Measurements from ENCODE around the gene SLC2A13. TPM values are rescaled to one million over a fixed set of nuclear protein-coding genes. Genes with fewer than 3 reads are reported as not detected.

The SLC2A13 gene
- total and polyA plus RNA-seq, 4 donors = 1.9 to 20.2 (median 6.9) TPM

DNA sequence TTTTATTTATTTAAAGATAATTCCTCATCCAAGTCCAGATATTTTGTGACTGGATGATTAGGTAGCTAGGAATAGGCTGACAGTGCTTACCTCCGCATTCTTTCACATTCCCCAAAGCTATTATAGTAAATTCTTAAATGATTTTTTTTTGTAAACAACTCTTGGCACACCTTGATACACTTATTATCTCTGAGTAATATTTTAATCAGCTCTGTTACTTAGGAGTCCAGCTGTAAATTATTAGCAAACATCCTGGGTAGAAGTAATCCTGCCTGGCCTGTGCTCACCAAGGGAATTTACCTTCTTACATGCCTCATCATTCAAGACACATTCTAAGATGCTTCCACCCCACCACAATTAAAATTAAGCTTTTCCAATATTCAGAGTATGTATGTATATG, 186.1 kb downstream of the SLC2A13 start:
- Histone ChIP-seq H3K9me3 (ENCODE audit: control insufficient read depth in 4 of 4, low read length in 3 of 4) (no peaks in the 10 kb centered on the region), H3K27ac (ENCODE audit: low read depth in 1 of 2, low read length in 2 of 2) (no peak overlapping the region), H3K4me1 (ENCODE audit: control insufficient read depth in 4 of 4, insufficient read depth in 4 of 4, low read length in 3 of 4) (peaks cover 0 to 27% (median 15%) of the 10 kb centered on the region in 4 donors), H3K4me3 (ENCODE audit: low read depth in 1 of 3, low read length in 3 of 3) (no peak overlapping the region), H3K9ac (ENCODE audit: low read depth in 1 of 2, low read length in 2 of 2) (no peak overlapping the region), H3K27me3 (ENCODE audit: control insufficient read depth in 4 of 4, insufficient read depth in 4 of 4, low read length in 3 of 4) (no peaks in the 10 kb centered on the region), H3K36me3 (ENCODE audit: control insufficient read depth in 4 of 4, insufficient read depth in 3 of 4, low read depth in 1 of 4, low read length in 3 of 4) (no peaks in the 10 kb centered on the region)
- no peak for DNase-seq (ENCODE audit: low spot score)
- TF ChIP-seq, protein P1, sequence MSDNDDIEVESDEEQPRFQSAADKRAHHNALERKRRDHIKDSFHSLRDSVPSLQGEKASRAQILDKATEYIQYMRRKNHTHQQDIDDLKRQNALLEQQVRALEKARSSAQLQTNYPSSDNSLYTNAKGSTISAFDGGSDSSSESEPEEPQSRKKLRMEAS (IDR thresholded peaks at IDR 0.05) = no peak
- TF ChIP-seq, protein P2, sequence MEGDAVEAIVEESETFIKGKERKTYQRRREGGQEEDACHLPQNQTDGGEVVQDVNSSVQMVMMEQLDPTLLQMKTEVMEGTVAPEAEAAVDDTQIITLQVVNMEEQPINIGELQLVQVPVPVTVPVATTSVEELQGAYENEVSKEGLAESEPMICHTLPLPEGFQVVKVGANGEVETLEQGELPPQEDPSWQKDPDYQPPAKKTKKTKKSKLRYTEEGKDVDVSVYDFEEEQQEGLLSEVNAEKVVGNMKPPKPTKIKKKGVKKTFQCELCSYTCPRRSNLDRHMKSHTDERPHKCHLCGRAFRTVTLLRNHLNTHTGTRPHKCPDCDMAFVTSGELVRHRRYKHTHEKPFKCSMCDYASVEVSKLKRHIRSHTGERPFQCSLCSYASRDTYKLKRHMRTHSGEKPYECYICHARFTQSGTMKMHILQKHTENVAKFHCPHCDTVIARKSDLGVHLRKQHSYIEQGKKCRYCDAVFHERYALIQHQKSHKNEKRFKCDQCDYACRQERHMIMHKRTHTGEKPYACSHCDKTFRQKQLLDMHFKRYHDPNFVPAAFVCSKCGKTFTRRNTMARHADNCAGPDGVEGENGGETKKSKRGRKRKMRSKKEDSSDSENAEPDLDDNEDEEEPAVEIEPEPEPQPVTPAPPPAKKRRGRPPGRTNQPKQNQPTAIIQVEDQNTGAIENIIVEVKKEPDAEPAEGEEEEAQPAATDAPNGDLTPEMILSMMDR (IDR thresholded peaks at IDR 0.05; ENCODE audit: low read depth, low read length, missing input control) = no peak
- TF ChIP-seq NR2F2 (IDR thresholded peaks at IDR 0.05) (no peak), JUND (IDR thresholded peaks at IDR 0.05) (no peak), RXRA (IDR thresholded peaks at IDR 0.05) (no peak), HNF4G (IDR thresholded peaks at IDR 0.05) (no peak), TAF1 (conservative IDR thresholded peaks at IDR 0.05) (no peak), EGR1 (IDR thresholded peaks at IDR 0.05; ENCODE audit: low read depth in 2 of 2) (no peak), FOXA2 (IDR thresholded peaks at IDR 0.05) (no peak), SP1 (IDR thresholded peaks at IDR 0.05) (no peak), YY1 (IDR thresholded peaks at IDR 0.05) (no peak), RAD21 (IDR thresholded peaks at IDR 0.05) (no peak), GABPA (IDR thresholded peaks at IDR 0.05 in 1 of 2, conservative IDR thresholded peaks at IDR 0.05 in 1 of 2) (no peak), HNF4A (conservative IDR thresholded peaks at IDR 0.05) (no peak), FOXA1 (IDR thresholded peaks at IDR 0.05) (no peak)
- TF ChIP-seq, protein P3, sequence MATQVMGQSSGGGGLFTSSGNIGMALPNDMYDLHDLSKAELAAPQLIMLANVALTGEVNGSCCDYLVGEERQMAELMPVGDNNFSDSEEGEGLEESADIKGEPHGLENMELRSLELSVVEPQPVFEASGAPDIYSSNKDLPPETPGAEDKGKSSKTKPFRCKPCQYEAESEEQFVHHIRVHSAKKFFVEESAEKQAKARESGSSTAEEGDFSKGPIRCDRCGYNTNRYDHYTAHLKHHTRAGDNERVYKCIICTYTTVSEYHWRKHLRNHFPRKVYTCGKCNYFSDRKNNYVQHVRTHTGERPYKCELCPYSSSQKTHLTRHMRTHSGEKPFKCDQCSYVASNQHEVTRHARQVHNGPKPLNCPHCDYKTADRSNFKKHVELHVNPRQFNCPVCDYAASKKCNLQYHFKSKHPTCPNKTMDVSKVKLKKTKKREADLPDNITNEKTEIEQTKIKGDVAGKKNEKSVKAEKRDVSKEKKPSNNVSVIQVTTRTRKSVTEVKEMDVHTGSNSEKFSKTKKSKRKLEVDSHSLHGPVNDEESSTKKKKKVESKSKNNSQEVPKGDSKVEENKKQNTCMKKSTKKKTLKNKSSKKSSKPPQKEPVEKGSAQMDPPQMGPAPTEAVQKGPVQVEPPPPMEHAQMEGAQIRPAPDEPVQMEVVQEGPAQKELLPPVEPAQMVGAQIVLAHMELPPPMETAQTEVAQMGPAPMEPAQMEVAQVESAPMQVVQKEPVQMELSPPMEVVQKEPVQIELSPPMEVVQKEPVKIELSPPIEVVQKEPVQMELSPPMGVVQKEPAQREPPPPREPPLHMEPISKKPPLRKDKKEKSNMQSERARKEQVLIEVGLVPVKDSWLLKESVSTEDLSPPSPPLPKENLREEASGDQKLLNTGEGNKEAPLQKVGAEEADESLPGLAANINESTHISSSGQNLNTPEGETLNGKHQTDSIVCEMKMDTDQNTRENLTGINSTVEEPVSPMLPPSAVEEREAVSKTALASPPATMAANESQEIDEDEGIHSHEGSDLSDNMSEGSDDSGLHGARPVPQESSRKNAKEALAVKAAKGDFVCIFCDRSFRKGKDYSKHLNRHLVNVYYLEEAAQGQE (IDR thresholded peaks at IDR 0.05) = no peak
- TF ChIP-seq, protein P4, sequence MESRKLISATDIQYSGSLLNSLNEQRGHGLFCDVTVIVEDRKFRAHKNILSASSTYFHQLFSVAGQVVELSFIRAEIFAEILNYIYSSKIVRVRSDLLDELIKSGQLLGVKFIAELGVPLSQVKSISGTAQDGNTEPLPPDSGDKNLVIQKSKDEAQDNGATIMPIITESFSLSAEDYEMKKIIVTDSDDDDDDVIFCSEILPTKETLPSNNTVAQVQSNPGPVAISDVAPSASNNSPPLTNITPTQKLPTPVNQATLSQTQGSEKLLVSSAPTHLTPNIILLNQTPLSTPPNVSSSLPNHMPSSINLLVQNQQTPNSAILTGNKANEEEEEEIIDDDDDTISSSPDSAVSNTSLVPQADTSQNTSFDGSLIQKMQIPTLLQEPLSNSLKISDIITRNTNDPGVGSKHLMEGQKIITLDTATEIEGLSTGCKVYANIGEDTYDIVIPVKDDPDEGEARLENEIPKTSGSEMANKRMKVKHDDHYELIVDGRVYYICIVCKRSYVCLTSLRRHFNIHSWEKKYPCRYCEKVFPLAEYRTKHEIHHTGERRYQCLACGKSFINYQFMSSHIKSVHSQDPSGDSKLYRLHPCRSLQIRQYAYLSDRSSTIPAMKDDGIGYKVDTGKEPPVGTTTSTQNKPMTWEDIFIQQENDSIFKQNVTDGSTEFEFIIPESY (IDR thresholded peaks at IDR 0.05) = no peak
- 93% methylated on average over 1 of the region's 1 CpG for WGBS

DNA sequence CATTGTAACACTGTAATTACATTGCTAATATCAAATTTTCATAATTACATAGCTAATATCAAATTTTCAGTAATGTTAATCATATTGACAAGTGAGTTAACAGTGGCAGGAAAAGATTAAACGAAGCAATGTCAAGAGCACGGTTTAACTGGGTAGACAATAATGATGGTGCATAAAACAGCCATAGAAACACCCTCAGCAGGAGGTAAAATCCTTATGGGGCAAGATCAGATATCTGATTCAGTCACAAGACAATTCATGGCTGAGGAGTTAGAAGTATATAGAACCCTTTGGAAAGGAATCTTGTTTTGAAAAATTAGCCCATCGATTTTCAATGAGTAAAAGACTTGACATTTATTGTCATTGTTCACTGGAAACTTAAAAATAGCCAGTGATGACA, 190.6 kb downstream of the SLC2A13 start:
- Histone ChIP-seq H3K9me3 (ENCODE audit: control insufficient read depth in 4 of 4, low read length in 3 of 4) (no peaks in the 10 kb centered on the region), H3K4me1 (ENCODE audit: control insufficient read depth in 4 of 4, insufficient read depth in 4 of 4, low read length in 3 of 4) (peaks cover 4 to 21% (median 13%) of the 10 kb centered on the region in 4 donors), H3K27me3 (ENCODE audit: control insufficient read depth in 4 of 4, insufficient read depth in 4 of 4, low read length in 3 of 4) (no peaks in the 10 kb centered on the region), H3K27ac (ENCODE audit: low read depth in 1 of 2, low read length in 2 of 2) (no peak overlapping the region), H3K36me3 (ENCODE audit: control insufficient read depth in 4 of 4, insufficient read depth in 3 of 4, low read depth in 1 of 4, low read length in 3 of 4) (no peaks in the 10 kb centered on the region), H3K9ac (ENCODE audit: low read depth in 1 of 2, low read length in 2 of 2) (no peak overlapping the region), H3K4me3 (ENCODE audit: low read depth in 1 of 3, low read length in 3 of 3) (no peak overlapping the region)
- TF ChIP-seq RXRA (IDR thresholded peaks at IDR 0.05) (no peak), YY1 (IDR thresholded peaks at IDR 0.05) (no peak), EGR1 (IDR thresholded peaks at IDR 0.05; ENCODE audit: low read depth in 2 of 2) (no peak), HNF4G (IDR thresholded peaks at IDR 0.05) (no peak), HNF4A (conservative IDR thresholded peaks at IDR 0.05) (no peak), JUND (IDR thresholded peaks at IDR 0.05) (no peak), GABPA (IDR thresholded peaks at IDR 0.05 in 1 of 2, conservative IDR thresholded peaks at IDR 0.05 in 1 of 2) (no peak), NR2F2 (IDR thresholded peaks at IDR 0.05) (no peak), FOXA2 (IDR thresholded peaks at IDR 0.05) (no peak), RAD21 (IDR thresholded peaks at IDR 0.05) (no peak), SP1 (IDR thresholded peaks at IDR 0.05) (no peak)
- TF ChIP-seq, protein P2 (IDR thresholded peaks at IDR 0.05; ENCODE audit: low read depth, low read length, missing input control) = no peak
- TF ChIP-seq, protein P1 (IDR thresholded peaks at IDR 0.05) = no peak
- TF ChIP-seq, protein P3 (IDR thresholded peaks at IDR 0.05) = no peak
- 88% methylated on average over 3 of the region's 3 CpGs for WGBS
- DNase-seq (ENCODE audit: low spot score) = no peak
